Gastroesophageal sphincter (tissue), 4 donors: ENCODE data around the gene HHAT. TPM values are rescaled to one million over a fixed set of nuclear protein-coding genes. Genes with fewer than 3 reads are reported as not detected.

Experiments used
- ATAC-seq: fragments of 150-250 bp; one replicate; pipeline ENCODE4 v1.9.1; 2016; ENCODE audit warnings: mild to moderate bottlenecking, moderate library complexity
- H3K27ac ChIP-seq, 4 donors: fragments of 200-600 bp; sonication (generic) in 3 of 4; 1 replicate in 3 of 4; 2 replicates in 1 of 4; pipeline ENCODE4 v1.5.1; 2016 to 2019
- H3K27me3 ChIP-seq: fragments of 200-600 bp; sonication (generic); one replicate; pipeline ENCODE4 v1.5.1; 2019
- H3K36me3 ChIP-seq, 2 donors: fragments of 200-600 bp; sonication (generic); one replicate each; pipeline ENCODE4 v1.5.1; 2019; ENCODE audit warnings: control low read depth in 1 of 2
- H3K4me1 ChIP-seq, 3 donors: fragments of 200-600 bp; sonication (generic); 1 replicate in 2 of 3; 2 replicates in 1 of 3; pipeline ENCODE4 v1.5.1; 2016 to 2019; ENCODE audit warnings: control low read depth in 2 of 3
- H3K4me3 ChIP-seq, 2 donors: fragments of 200-600 bp; sonication (generic); one replicate each; pipeline ENCODE4 v1.5.1; 2019; ENCODE audit warnings: mild to moderate bottlenecking in 1 of 2, moderate library complexity in 1 of 2
- H3K9me3 ChIP-seq, 3 donors: fragments of 200-600 bp; sonication (generic); one replicate each; pipeline ENCODE4 v1.5.1; 2017 to 2019; ENCODE audit warnings: control low read depth in 2 of 3
- EP300 ChIP-seq: sonication (generic); formaldehyde crosslinking; IDR thresholded peaks from one replicate; pipeline ENCODE4 v1.6.1; 2017; ENCODE audit warnings: antibody characterized with exemption, mild to moderate bottlenecking
- POLR2A ChIP-seq, 2 donors: fragments of 450-650 bp; IDR thresholded peaks; one replicate each; pipeline ENCODE4 v1.6.1; 2017; ENCODE audit warnings: antibody characterized with exemption in 2 of 2, mild to moderate bottlenecking in 2 of 2, moderate library complexity in 1 of 2
- POLR2AphosphoS5 ChIP-seq: sonication (generic); formaldehyde crosslinking; IDR thresholded peaks from one replicate; pipeline ENCODE4 v1.6.1; 2017; ENCODE audit warnings: antibody characterized with exemption
- WGBS, 2 donors: methylation state at CpG; one replicate each; pipeline ENCODE4 v1.1.5; 2018; ENCODE audit warnings: low coverage in 1 of 2; 5-methylcytosine and 5-hydroxymethylcytosine counted together
- total RNA-seq, 4 donors: library from RNA; depleted of rRNA; stranded (reverse); fragments of >200 nt; gene quantifications; one replicate each; pipeline ENCODE4 v1.1.0, GENCODE V29; 2016
- TF ChIP-seq, protein P1 (sequence below), 4 experiments: fragments of 200-600 bp in 2 of 4; fragments of 450-650 bp in 2 of 4; sonication (generic) in 1 of 4; IDR thresholded peaks; one replicate each; pipeline ENCODE4 v1.5.1; 2017 to 2019; ENCODE audit warnings: antibody characterized with exemption in 4 of 4, mild to moderate bottlenecking in 2 of 4, moderate library complexity in 2 of 4

Gene HHAT
- total RNA-seq, 4 donors from 2014 or later: 1.2 to 2.4 (median 1.9) TPM

DNA sequence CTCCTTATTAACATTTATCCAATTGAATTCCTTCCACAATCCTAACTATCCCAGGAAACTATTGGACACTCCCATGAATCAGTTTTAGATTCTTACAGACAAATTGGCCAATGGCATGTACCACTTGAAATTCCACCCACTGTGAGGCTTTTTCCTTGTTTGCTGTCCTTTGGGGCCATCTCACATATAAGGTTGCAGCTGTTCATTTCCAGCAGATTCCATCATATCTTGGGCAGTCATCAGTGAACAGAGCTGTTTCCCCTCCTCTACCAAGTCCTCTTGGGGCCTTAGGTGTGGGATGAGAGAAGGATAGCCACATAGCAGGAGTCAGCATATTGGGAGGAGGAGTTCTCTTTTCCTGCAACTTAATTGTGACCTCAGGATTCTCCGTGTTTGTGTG is 109.1 kb downstream of the HHAT start:
- Histone ChIP-seq H3K4me3 (no peak overlapping the region), H3K9me3 (no peaks in the 10 kb centered on the region), H3K4me1 (no peaks in the 10 kb centered on the region), H3K27me3 (no peaks in the 10 kb centered on the region), H3K27ac (no peak overlapping the region), H3K36me3 (no peaks in the 10 kb centered on the region)
- no CpG with 5 or more reads among the region's 1 CpG for WGBS, 2 donors
- ATAC-seq: no peak
- TF ChIP-seq POLR2A (IDR thresholded peaks at IDR 0.05) (no peak), EP300 (no peak), POLR2AphosphoS5 (no peak)
- TF ChIP-seq, protein P1, sequence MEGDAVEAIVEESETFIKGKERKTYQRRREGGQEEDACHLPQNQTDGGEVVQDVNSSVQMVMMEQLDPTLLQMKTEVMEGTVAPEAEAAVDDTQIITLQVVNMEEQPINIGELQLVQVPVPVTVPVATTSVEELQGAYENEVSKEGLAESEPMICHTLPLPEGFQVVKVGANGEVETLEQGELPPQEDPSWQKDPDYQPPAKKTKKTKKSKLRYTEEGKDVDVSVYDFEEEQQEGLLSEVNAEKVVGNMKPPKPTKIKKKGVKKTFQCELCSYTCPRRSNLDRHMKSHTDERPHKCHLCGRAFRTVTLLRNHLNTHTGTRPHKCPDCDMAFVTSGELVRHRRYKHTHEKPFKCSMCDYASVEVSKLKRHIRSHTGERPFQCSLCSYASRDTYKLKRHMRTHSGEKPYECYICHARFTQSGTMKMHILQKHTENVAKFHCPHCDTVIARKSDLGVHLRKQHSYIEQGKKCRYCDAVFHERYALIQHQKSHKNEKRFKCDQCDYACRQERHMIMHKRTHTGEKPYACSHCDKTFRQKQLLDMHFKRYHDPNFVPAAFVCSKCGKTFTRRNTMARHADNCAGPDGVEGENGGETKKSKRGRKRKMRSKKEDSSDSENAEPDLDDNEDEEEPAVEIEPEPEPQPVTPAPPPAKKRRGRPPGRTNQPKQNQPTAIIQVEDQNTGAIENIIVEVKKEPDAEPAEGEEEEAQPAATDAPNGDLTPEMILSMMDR (IDR thresholded peaks at IDR 0.05): no peak

- Histone ChIP-seq H3K9me3 (no peaks in the 10 kb centered on the region), H3K4me1 (no peaks in the 10 kb centered on the region), H3K36me3 (no peaks in the 10 kb centered on the region), H3K27me3 (no peaks in the 10 kb centered on the region), H3K4me3 (no peak overlapping the region), H3K27ac (no peak overlapping the region)
- TF ChIP-seq, protein P1 (IDR thresholded peaks at IDR 0.05): no peak
- no peak for TF ChIP-seq POLR2A (IDR thresholded peaks at IDR 0.05)
- no peak for ATAC-seq
- WGBS, 2 donors: 60 to 68% methylated on average over 6 to 7 of the region's 7 CpGs
These were observed 110.5 kb downstream of the HHAT start for GRCh38 chr1:210438928-210439841.

DNA sequence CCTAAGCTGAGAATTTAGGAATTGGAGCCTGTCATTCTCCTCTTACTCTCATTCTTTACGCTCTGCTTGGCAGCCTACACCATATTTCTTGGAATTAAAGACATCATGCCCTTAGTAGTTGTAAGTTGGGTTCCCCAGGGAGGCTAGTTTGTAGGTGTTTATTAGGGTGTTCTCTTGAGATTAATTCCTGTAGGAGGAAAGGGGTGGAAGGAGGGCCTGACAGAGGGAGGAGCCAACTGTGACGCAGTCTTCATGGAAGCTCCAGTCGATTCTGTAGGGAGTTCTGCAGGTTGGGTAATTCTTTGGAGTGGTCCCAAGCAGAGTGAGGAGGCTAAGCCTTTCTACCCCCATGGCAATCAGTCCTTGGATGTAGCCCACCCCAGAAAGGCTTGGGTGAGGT is 111.4 kb downstream of the HHAT start:
- TF ChIP-seq POLR2AphosphoS5 (no peak), POLR2A (IDR thresholded peaks at IDR 0.05) (no peak), EP300 (no peak)
- TF ChIP-seq, protein P1 (IDR thresholded peaks at IDR 0.05): no peak
- no peaks in the 10 kb centered on the region for H3K9me3 ChIP-seq
- no peaks in the 10 kb centered on the region for H3K4me1 ChIP-seq
- no peaks in the 10 kb centered on the region for H3K36me3 ChIP-seq
- H3K27ac ChIP-seq: no peak overlapping the region
- 83 to 100% methylated on average over 1 to 2 of the region's 3 CpGs for WGBS, 2 donors
- no peak for ATAC-seq
- H3K27me3 ChIP-seq: no peaks in the 10 kb centered on the region
- H3K4me3 ChIP-seq: no peak overlapping the region

- H3K4me3 ChIP-seq: no peak overlapping the region
- no peak for ATAC-seq
- H3K36me3 ChIP-seq: no peaks in the 10 kb centered on the region
- WGBS, 2 donors: 90% methylated on average over 1 of the region's 1 CpG; no CpG with 5 or more reads in 1 of the 2 donors
- no peak overlapping the region for H3K27ac ChIP-seq
- H3K4me1 ChIP-seq: no peaks in the 10 kb centered on the region
- TF ChIP-seq EP300 (no peak), POLR2AphosphoS5 (no peak), POLR2A (IDR thresholded peaks at IDR 0.05) (no peak)
- TF ChIP-seq, protein P1 (IDR thresholded peaks at IDR 0.05): no peak
- H3K27me3 ChIP-seq: no peaks in the 10 kb centered on the region
- no peaks in the 10 kb centered on the region for H3K9me3 ChIP-seq
These were observed 112.3 kb downstream of the HHAT start for GRCh38 chr1:210441028-210441427.

- H3K36me3 ChIP-seq: no peaks in the 10 kb centered on the region
- H3K27ac ChIP-seq: no peak overlapping the region
- no peaks in the 10 kb centered on the region for H3K27me3 ChIP-seq
- no peaks in the 10 kb centered on the region for H3K9me3 ChIP-seq
- no peaks in the 10 kb centered on the region for H3K4me1 ChIP-seq
- TF ChIP-seq POLR2A (IDR thresholded peaks at IDR 0.05) (no peak), EP300 (no peak), POLR2AphosphoS5 (no peak)
- TF ChIP-seq, protein P1 (IDR thresholded peaks at IDR 0.05): no peak
- no peak for ATAC-seq
- no peak overlapping the region for H3K4me3 ChIP-seq
These were observed 116.8 kb downstream of the HHAT start for GRCh38 chr1:210445485-210445884.
